GM20431 (cell line): ENCODE results near the gene IRX5.

Experiments
- in situ Hi-C: fragments of 300-500 bp; cut with MseI, MboI; formaldehyde crosslinking; loops from one replicate; pipeline ENCODE4 v1.15.0; 2020; ENCODE audit warnings: low sequenced_read_pairs; ENCODE audit not compliant: unreplicated experiment

Gene IRX5

DNA sequence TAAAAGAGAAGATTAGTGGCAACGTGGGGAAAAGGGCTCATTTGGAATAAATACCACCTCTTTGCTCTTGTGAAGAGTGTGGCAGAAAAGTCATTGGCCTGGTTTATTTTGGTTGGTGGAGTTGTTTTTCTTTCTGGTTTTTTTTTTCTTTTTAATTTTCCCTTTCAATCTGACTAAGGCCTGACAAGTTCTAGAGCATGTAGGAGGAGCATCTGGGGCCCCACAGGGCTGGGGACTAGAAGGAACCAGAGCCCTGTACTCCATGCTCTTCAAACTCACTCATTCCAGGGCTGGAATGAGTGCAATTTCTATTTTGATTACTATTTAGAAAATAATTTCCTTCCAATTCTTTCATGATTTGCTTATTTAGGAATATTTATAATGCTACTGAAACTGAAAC, 13.3 kb downstream of the IRX5 start:
- in situ Hi-C loops, result no loop called here

DNA sequence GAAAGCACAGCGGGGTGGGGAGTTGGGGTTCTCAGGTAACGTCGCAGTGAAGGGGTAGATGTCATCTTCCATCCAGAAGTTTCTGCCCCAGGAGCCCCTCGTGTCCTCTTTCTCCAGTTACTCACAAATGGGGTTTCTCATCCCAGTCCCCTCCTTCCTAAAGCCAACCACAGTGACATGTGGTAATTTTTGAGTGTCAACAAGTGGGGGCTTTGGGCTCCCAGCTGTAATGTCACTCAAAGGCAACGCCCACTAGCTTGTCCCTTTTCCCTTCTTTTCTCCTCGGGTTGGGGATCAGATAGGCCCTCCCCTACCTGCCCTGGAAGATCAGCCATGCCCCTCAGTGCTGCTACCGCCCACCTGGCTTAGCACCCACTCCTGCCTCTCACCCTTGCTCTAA, 14.4 kb downstream of the IRX5 start:
- in situ Hi-C loops, result no loop called here

DNA sequence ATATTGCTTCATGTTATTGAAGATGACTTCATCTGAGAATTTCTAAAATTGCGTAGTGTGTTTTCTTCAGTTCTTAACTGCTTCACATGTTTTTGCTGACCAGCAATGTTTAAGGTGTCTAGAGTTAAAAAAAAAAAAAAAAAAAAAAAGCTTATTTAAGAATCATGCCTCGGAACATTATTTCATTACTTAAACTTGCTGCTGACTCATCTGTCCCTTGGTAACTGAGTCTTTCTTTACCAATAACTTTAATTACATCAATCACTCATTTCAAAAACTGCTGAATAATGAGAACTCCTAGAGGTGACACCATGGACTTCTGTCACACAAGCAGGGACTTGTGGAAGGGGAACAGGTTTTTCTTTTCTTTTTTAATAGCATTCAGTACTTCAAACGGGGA, 16.2 kb downstream of the IRX5 start:
- in situ Hi-C loops, result no loop called here

DNA sequence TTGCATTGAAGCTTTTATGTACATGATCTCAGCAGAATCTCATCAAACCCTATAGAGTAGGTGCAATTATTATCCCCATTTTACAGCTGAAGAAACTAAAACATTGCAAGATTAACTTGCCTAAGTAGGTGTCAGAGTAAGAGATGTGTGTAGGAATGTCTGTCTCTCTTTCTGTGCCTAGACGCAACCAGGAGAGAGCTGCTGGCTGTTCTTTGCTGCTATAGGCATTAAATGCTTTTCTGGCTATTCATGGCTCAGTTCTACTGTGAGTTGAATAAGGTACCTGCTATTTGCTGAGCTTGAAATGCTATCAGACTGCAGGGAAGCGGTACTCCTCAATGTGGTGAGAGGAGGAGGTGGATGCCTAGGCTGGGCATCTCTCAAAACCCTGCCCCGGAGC, 17.0 kb downstream of the IRX5 start:
- in situ Hi-C loops, result no loop called here

DNA sequence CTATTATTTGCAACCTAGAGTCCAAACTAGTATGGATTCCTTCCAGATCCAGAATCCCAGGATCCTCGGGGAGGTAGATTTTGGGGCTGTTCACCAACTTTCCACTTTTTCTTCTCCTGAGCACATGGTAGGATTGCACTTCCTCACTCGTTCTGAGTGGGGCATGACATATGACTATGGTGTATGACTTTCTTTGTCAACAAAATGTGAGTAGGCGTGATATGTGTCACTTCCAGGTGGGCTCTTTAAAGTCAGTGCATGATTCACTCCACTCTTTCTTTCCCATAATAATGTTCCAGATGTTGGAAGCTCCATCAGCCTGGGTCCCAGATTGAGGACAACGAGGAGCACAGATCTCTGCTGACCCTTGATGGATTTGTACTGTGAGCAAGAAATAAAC, 21.5 kb downstream of the IRX5 start:
- in situ Hi-C loops, result no loop called here

DNA sequence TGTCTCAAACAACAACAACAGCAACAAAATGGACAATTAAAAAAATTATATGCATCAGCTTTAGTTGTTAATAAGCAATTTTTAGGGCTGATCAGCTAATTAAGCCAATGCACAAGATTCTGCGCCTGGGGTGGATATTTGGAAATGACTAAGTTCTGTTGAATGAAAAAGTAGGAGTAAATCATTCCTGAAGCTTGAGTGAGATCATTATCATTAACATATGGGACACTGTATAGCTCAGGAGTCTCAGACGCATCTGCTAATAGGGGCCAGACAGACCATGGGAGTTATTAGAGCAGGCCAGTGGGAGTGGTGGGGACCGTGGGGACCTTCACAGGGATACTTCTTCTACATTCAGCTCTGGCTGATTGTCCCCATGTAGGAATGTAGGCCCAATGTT, 22.8 kb downstream of the IRX5 start:
- in situ Hi-C loops, result no loop called here

DNA sequence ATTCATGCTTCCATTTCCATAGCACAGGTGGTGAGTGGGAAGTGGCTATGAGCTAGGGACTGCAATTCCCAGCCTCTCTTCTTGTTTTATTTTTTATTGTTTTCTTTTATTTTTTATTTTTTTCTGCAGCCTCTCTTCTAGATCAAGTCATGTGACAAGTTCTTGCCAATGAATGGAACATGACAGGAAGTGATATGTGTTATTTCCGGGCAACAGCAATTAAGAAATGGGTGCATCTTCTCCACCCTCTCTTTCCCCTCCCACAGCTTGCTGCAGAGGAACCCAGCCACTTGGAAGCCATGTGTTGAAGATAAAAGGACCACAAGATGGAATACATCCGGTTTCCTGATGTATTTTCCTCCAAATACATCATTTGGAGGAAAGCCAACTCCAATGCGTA, 23.6 kb downstream of the IRX5 start:
- in situ Hi-C loops, result no loop called here

DNA sequence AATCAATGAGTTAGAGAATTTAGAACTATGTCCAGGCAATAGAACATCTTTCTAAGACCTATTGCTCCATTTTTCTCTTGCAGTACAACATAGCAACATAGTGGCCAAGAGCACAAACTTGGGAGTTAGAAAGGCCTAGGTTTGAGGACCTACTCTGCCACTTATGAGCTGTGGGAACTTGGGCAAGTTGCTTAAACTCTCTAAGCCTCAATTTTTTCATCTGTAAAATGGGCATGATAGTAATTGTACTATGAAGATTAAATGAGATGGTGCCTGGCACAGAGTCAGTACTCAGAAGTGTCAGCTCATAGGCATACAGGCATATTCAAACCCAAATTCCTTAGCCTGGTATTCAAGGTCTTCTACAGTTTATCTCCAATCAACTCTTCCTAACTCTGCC, 25.1 kb downstream of the IRX5 start:
- in situ Hi-C loops, result no loop called here

DNA sequence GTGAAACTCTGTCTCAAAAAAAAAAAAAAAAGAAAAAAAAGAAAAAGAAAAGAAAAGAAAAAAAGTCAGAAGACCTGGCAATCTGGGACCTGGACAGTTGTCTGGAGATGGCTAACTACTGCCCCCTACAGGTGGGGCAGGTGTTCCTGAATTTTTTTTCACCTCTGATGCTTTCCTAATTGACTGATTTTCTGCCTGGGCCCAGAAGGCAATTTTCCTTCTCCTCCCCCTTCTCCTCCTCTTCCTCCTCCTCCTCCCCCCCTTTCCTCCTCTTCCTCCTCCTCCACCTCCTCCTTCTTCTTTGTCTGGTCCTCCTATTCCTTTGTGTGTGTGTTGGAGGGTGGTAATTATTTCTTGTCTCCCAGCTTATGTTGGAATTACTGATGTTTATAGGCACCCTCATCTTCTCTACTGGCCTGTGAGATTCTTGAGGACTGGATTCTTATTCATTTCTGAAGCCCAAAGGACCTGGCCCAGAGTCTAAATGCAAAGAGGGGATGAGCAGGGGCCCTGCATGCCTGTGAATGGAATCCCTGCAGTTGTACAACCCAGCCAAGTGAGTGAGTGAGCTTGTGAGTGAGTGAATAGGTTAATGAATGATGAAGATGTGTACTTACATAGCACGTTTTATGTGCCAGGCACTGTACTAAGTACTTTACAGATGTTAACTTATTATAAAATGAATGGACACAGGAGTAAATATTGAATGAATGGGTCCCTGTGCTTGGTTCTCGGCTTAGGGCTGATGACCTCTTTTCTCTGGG, 26.9 kb downstream of the IRX5 start:
- in situ Hi-C loops, result no loop called here

DNA sequence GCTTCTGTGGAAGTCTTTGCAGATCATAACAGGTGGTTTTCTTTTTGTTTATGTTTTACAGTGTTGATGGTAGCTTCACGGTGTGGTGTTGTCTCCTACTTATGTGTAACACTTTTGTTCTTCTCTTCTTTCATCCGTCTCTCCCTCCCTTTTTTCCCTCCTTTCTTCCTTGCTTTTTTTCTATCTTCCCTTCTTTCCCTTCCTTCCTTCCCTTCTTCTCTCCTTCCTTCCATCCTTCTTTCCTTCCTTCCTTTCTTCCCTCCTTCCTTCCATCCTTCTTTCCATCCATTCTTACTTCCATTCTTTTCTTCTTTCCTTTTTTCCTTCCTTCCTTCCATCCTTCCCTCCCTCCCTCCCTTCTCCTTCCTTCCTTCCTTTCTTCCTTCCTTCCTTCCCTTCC, 31.4 kb downstream of the IRX5 start:
- in situ Hi-C loops, result no loop called here

DNA sequence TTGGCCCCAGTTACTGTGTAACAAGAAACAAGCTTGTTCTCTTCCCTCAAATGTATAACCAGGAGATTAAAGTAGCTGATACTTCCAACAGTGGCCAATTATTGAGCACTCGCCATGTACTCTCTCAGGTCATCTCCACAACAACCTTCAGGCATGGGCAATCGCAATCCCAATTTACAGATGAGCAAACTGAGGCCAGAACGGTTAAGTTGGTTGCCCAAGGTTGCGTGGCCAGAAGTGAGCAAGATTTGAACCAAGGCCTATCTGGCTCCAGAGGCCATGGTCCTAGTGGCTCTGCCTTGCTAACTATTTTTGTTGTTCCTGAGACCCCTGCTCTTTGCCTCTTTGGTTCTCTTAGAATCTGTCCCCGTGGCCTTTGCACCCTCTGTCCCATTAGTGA, 33.6 kb downstream of the IRX5 start:
- in situ Hi-C loops, result no loop called here

DNA sequence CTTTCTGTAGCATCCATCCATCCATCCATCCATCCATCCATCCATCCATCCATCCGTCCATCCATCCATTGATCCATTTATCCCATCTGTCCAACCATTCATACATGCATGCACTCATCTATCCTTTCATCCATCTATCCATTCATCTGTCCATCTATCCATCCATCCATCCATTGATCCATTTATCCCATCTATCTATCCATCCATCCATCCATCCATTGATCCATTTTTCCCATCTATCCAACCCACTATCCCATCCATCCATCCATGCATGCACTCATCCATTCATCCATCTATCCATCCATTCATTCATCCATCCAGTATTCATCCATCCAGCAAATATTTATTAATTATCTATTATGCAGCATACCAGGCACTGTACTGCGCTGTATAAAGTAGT, 34.8 kb downstream of the IRX5 start:
- in situ Hi-C loops, result no loop called here

DNA sequence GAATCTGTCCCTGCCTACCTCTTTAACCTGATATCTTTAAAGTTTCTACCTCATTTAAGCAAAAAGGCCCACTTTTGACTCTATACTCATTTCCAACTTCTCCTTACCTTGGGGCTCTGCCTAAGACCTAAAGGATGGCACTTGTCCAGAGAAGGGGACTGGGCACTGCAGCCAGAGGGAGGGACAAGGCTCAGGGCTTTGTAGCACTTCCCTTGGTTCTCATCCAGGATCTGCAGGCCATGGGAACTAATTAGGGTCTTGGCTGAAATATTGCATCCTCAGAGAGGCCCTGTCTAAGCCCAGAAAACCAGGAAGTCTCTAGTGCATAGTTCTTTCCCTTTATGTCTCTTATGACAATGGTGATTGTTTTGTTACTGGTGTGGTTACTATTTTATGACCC, 37.3 kb downstream of the IRX5 start:
- in situ Hi-C loops, result no loop called here

DNA sequence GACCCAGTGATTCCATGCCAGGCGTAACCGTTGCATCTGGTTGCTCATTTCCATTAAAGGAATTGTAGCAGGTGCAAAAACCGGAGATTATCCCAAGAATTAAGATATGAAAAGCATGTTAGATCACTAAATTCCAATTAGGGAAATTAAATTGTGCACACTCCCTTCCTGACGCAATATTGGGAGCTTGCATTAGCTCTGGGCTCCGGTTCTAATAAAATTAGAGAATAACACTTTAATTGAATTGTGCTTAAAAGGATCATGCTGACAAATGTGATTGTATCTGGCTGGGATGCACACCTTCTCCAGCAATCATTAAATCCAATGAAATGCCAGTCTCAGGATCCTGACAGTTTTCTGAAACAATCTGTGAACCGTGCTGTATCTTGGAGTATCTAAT, 38.1 kb downstream of the IRX5 start:
- in situ Hi-C loops, result no loop called here

DNA sequence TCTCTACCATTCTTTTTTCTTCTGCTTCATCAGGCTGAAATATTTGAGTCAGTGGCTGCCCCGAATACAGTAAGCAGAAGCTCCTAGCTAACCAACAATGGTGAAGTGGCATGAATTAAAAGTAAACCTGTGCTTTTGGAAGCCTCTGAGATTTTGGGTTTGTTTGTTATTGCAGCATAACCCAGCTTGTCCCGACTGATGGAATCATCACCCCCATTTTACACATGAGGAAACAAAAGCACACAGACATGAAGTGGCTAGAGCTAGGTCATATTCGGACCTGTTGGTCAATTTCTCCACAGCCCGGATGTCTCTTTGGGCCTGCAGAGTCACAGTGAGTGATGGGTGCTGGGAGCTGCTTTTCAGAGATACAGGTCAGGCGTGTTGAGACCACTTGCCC, 39.4 kb downstream of the IRX5 start:
- in situ Hi-C loops, result no loop called here

DNA sequence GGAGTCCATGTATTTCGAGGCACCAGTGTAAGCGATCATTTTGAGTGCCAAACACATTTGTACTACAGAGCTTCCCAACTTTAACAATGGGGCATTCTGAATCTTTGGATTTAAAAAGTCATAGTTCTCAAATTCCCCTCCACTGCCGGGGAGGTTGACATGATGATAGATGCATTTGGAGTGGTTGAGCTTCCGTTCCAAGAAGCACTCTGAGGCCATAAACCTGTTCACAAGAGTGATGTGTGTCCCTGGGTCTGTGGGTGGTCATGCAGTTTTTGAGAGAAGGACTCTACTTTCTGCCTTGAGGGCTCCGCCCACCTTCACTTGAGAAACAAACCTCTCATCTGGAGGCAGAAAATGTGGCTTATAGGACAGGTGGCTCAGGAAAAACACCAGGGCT, 43.7 kb downstream of the IRX5 start:
- in situ Hi-C loops, result no loop called here

DNA sequence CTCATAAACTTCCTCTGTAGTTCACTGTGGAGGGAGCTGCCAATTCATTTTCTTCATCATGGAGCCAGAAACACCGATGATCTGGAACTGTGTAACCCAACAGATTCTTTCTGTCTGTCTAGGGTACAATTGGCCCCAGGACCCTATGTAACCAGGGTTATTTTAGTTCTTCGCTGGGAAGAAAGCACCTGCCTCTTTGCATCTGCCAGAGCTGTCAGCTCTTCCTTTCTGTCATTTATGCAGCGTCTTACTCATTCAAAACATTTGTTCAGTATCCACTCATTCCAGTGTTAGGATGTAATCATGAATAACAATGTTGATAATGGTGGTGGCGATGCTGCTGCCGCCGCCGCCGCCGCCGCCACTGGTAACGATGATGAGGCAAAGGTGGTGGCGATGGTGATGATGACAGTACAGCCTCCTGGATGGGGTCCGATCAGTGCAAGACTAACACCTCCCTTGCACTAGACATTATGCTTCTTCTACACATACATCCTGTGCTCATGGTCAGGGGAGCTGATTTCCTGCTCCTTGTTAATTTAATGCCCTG, 46.1 kb downstream of the IRX5 start:
- in situ Hi-C loops, result no loop called here

DNA sequence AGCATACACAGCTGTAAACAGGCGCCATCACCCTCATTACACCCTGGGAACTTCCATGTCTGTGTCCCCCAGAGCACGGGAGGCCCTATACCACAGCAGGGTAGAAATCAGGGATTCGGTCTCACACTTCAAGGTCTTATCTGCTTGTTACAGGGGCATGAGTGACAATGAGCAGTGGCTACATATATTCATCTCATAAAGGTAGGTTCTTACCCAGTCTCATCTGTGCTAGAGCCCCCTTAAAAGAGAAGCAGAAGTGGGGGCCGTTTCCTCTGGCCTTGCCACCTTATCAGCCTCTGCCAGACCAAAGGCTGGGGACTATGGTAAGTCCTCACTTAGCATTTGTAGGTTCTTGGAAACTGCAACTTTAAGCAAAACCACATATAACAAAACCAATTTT, 46.5 kb downstream of the IRX5 start:
- in situ Hi-C loops, result no loop called here

DNA sequence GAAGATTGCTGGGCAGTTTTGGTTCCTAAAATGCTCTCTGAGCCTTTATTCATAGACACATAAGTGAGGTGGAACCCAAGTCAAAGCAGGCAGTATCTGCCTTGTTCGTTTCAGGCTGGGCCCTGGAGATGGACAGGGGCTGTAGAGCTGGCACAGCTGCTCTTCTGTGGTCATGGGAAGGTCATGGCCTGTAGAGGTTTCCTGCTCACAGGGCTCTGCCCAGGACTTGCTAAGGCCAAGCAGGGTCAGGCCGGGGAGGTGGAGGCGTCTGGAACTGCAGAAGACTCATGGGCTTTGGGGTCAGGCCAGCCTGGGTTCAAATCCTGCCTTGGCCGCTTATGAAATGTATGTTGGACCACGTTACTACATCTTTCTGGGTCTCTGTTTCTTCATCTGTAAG, 50.2 kb downstream of the IRX5 start:
- in situ Hi-C loops, result no loop called here
